Measurements from ENCODE around the gene DDHD1. TPM values are rescaled to one million over a fixed set of nuclear protein-coding genes. Genes with fewer than 3 reads are reported as not detected.
"Not testable (repeated sequence)": the region's sequence is repeated elsewhere in the genome, so short reads cannot be mapped to it uniquely, and the experiment has no call there.

Gene DDHD1
- total RNA-seq, 1 experiment from 2014 or later: 6.1 TPM

DNA sequence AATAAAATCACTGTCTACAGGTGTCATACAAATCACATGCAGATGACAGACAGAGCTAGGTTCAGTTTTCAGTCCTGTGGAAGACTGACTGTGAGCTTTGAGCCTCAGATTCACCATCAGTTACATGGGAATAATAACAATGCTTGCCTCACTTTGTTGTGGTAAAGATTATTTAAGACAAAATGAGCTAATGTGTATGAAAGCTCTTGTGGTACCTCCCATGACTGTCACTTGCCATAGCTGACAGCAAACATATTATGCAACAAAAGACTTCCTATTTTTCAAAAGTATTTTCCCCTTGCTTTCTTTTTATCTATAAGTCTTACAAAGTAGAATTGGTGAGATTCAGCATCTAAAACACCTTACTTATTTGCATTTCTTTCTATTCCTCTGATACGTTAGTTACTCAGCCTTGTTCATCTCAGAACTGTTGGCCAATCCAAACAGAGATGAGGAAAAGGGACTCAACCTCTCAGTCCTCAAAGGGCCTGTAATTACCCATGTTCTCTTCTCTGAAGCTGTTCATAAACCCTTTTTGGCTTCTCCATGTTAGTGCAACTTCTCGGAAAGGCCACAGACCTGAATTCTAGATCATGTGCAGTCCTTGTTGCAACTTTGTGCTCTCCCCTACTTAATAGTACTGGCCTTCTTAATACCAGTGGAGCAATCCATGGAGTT, 8.8 kb upstream of the DDHD1 start:
- in situ Hi-C loops (cut with HindIII; ENCODE audit: low pct_unique_long_range_greater_than_20kb, low sequenced_read_pairs): no loop called here
- DNase-seq (ENCODE audit: low read depth, low spot score): no peak

DNA sequence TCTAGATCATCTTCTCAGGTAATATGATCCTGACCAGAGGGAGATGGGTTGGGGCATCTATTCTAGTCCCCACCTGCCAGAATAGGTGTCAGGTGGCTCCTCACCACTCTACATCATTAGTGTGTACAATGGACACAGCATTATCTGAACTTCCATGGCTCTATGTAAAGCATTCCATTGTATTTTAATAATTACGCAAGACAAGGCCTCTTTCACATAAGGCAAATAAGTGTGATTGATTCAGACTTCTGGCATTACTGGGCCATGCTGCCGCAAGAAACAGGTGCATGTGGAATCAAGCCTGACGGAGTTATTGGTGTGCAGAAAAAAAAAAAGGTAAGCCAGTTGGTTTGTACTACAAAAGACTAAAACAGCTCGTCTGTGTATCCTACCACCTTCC, 3.1 kb upstream of the DDHD1 start:
- no peak for DNase-seq (ENCODE audit: low read depth, low spot score)
- in situ Hi-C loops (cut with HindIII; ENCODE audit: low pct_unique_long_range_greater_than_20kb, low sequenced_read_pairs): no loop called here

DNA sequence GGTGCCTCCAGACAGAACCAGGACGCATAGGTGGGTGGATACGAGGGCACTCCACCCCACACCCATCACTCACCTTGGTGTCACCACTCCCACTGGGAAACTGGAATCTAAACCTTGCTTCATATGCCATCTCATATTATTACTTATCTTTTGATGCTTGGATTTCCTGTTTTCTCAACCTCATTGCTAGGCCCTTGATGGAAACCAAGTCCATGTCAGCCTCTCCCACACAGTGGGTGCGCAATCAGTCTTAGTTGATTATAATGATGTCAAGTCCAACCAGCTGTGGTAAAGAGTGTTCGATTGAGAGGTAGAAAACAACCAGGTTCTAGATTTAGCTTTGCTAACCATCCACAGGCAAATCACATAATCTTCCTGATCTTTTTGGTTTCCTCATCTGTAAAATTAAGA, 584 bp upstream of the DDHD1 start:
- in situ Hi-C loops (cut with HindIII; ENCODE audit: low pct_unique_long_range_greater_than_20kb, low sequenced_read_pairs): no loop called here

DNA sequence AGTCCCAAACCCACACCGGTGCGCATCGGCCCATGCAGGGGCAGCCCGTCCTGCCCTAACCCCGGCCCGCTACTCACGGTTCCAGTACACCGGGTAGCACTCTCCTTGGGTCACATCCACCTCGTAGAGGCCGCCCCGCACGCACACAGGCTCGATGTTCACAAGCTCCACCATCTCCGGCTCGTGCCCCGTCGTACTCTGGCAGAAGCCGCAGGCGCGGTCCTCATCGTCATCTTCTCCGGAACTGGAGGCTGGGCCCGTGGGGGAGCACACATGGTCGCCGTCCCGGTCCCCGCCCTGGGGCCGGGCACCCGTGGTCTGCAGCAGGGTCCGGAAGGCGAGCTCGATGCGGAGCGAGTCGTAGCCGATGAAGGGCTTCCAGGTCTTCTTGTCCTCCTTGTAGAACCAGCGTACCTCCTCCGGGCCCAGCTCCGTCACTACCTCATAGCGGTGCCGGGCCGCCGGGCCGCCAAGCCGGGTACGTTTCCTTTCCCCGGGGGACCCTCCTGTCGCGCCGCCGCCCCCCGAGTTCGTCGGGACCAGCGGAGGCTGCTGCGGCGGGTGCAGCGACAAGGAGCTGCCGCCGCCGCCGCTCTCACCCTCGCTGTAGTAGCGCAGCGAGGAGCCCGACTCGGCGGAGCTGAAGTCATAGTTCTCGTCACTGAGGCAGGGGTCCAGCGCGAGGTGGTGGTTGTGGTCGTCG, 788 bp downstream of the DDHD1 start:
- peak; percentile 13 for DNase-seq (ENCODE audit: low read depth, low spot score)
- in situ Hi-C loops (cut with HindIII; ENCODE audit: low pct_unique_long_range_greater_than_20kb, low sequenced_read_pairs): no loop called here

More for the DNA sequence above, 584 bp upstream of the DDHD1 start:
- DNase-seq (ENCODE audit: low read depth, low spot score): no peak

DNA sequence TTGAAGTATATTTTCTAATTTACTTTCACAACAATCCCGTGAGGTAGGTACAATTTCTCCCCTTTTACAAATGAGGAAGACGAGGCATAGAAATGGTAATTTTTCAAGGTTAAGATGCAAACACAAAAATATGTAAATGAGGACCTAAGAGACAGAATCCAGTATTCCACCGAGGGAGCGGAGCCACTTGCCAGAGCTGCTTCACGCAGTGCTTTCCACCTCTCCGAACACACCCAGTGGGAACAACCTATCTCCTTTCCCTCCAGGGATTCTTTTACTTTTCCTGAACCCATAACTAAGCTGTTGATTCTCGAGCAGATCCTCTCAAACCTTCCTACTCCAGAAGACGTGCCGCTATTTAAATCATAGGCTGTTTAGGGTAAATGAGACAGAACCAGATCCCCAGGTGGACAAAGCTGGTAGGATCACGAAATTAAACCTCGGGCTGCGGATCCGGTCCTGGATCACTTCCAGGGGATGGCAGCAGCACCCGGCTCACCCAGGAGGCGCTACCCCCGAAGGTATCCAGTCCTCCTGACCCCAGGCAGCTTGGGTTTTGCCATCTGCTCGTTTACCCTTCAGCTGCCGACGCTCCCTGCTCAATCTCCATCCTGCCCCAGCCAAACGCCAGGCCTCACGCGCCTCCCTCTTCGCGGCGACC, 1.5 kb downstream of the DDHD1 start:
- peak; percentile 37 for DNase-seq (ENCODE audit: low read depth, low spot score)
- in situ Hi-C loops (cut with HindIII; ENCODE audit: low pct_unique_long_range_greater_than_20kb, low sequenced_read_pairs): no loop called here

DNA sequence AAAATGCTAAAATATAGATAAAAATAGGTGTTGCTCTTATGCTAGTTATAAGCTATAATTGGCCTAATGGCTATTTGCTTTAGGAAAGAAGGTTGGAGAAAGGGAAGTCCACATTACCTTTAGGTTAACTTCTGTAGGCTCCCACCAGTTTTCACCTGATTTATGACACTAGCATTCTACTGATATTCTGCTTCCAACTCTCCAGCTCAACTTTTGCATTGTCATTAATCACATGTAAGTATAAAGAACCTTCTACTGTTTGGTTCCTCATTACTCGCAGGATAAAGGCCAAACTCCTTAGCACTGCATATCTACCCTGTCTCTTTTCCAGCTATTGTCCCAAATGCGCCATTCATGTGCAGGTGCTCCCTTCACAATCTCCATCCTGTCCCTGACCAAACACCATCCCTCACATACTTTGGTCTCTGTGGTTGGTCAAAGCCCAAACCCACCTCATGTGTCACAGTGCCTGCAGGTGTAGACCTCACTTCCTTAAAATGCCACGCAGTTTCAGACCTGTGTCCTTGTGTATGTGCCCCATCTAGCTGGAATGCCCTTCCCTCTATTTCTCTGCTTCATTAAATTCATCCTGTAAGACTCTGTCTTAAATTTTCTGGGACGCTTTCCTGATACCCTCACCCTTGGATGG, 3.3 kb downstream of the DDHD1 start:
- no peak for DNase-seq (ENCODE audit: low read depth, low spot score)
- in situ Hi-C loops (cut with HindIII; ENCODE audit: low pct_unique_long_range_greater_than_20kb, low sequenced_read_pairs): no loop called here

DNA sequence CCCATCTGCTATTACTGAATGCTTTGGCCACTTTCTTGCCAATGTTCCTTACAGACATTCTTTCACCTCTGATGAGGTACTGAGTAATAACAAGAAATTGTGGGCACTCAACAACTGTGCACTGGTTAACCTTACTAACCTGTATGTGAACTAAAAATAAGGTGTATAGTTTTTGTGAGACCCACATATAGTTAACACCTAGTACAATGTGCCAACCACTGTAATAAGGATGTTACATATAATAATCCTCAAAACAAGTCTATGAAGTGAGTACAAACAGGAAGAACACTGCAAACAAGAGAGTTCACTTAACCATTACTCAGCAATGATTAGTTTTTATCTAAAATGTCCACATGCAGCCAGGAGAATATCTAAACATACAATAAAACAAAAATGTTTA, 4.5 kb downstream of the DDHD1 start:
- DNase-seq (ENCODE audit: low read depth, low spot score): no peak
- in situ Hi-C loops (cut with HindIII; ENCODE audit: low pct_unique_long_range_greater_than_20kb, low sequenced_read_pairs): no loop called here

DNA sequence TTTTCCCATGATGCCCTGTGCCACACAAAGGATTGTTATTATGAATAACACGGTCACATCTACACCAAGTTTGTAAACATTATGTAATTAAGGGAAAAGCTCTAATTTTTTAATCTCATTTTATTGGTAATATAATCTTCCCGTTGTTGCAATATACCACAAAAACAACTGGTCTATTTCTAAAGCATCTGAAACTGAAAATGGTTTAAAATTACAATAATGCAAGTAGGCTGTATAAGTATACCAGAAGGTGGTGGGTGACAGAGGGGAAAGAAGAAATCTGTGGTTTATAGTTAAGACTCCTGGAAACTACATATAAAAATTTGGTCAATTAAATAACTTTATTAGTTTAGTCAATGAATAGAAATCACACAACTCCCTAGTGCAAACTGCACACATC, 5.2 kb downstream of the DDHD1 start:
- no peak for DNase-seq (ENCODE audit: low read depth, low spot score)
- in situ Hi-C loops (cut with HindIII; ENCODE audit: low pct_unique_long_range_greater_than_20kb, low sequenced_read_pairs): no loop called here

DNA sequence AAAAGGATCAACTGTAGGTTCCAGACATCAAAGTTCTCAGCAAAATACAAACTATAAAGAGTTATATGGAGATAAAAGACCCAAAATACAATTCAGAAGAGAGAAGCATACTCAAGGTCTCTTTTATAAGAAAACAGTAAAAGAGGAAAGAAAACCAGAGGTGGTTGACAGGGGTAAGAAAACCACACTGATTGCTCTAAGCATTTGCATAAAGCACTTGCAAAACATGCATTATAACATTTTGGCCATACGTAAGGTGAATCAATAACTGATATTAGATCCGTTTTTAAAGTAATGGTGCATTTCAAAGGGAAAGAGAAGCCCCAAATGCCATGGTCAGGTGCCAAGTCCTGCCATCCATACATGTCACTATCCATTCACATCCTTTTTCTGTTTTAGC, 5.9 kb downstream of the DDHD1 start:
- DNase-seq (ENCODE audit: low read depth, low spot score): no peak
- in situ Hi-C loops (cut with HindIII; ENCODE audit: low pct_unique_long_range_greater_than_20kb, low sequenced_read_pairs): no loop called here

DNA sequence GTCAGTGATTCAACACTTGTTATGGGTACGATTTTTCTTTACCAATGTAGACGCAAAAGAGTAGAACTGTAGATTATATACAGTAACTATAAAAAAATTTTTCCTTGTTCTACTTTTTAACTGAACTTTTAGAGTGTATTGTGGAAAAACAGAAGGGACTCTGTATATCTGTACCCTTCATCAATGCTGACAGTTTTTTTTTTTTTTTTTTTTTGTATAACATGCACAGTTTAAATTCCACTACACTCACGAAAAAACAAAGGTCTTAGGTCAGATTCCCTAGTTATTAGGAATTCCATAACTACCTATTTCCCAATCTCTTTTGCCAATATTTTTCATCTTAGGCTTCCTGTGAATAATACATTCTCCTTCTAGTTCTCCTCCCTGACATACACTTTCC, 6.4 kb downstream of the DDHD1 start:
- DNase-seq (ENCODE audit: low read depth, low spot score): no peak
- in situ Hi-C loops (cut with HindIII; ENCODE audit: low pct_unique_long_range_greater_than_20kb, low sequenced_read_pairs): no loop called here

DNA sequence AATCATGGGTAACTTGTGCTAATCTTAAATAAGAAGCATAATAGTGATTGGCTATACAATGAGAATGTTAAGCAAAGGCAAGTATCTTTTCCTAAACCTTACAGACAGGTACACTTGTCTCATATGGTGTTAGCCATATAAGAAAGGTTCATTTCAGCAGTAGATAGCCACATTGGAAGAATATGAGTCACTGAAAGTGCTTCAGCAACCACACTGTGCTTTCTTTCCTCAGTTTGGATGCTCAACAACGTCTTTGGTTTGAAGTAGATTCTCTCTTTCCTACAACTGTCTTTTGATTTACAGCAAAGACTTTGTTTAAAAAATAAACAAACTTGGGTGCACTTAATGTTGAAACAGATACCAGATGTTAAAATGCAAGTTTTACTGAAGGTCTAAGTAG, 8.9 kb downstream of the DDHD1 start:
- in situ Hi-C loops (cut with HindIII; ENCODE audit: low pct_unique_long_range_greater_than_20kb, low sequenced_read_pairs): no loop called here
- no peak for DNase-seq (ENCODE audit: low read depth, low spot score)

DNA sequence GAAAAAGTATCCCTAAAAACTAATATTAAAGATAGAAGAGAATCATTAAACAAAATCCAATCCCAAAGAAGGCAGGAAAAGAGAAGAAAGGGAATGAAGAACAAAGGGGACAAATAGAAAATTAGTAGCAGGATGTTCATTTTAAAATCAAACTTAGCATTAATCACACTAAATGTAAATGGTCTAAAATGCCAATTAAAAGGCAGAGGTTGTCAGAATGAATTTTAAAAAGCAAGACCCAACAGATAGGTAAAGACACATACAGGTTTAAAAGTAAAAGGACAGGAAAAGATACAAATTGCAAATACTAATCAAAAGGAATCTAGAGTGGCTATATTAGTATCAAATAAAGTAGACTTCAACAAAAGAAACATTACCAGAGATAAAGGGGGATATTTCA, 12.5 kb downstream of the DDHD1 start:
- DNase-seq (ENCODE audit: low read depth, low spot score): no peak
- in situ Hi-C loops (cut with HindIII; ENCODE audit: low pct_unique_long_range_greater_than_20kb, low sequenced_read_pairs): no loop called here

DNA sequence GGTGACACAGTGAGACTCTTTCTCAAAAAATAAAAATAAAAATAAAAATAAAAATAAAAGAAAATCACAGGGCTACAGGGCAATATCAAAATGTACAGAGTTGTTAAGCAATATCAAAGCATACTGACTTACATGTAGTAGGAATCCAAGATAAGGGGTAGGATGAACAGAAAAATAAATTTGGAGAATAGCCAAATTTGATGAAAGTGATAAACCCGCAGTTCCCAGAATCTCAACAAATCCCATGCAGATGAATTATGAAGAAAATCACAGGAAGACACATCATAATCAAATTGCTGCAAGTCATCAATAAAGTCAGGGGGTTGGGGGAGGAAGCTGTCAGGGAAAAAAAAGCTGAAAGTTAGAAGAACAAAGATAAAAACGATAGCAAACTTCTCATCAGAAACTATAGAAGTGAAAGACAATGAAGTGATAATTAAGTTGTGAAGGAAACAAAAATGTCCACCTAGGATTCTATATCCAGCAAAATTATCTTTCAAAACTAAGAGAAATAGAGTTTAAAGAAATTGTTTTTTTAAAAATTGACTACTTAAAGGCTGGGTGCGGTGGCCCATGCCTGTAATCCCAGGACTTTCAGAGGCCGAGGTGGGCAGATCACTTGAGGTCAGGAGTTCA, 15.4 kb downstream of the DDHD1 start:
- in situ Hi-C loops (cut with HindIII; ENCODE audit: low pct_unique_long_range_greater_than_20kb, low sequenced_read_pairs): no loop called here
- no peak for DNase-seq (ENCODE audit: low read depth, low spot score)

DNA sequence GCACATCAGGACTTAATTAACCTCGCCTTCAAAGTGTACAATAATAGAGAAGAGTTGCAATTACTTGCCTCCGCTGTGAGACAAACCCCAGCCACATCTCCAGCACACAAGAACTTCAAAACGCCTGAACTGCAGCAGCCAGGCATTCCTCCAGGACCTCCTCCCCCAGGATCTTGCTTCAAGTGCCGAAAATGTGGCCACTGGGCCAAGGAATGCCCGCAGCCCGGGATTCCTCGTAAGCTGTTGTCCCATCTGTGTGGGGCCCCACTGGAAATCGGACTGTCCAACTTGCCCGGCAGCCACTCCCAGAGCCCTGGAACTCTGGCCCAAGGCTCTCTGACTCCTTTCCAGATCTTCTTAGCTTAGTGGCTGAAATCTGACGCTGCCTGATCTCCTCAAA, 22.6 kb downstream of the DDHD1 start:
- DNase-seq (ENCODE audit: low read depth, low spot score); in situ Hi-C loops (cut with HindIII; ENCODE audit: low pct_unique_long_range_greater_than_20kb, low sequenced_read_pairs): not testable (repeated sequence)

DNA sequence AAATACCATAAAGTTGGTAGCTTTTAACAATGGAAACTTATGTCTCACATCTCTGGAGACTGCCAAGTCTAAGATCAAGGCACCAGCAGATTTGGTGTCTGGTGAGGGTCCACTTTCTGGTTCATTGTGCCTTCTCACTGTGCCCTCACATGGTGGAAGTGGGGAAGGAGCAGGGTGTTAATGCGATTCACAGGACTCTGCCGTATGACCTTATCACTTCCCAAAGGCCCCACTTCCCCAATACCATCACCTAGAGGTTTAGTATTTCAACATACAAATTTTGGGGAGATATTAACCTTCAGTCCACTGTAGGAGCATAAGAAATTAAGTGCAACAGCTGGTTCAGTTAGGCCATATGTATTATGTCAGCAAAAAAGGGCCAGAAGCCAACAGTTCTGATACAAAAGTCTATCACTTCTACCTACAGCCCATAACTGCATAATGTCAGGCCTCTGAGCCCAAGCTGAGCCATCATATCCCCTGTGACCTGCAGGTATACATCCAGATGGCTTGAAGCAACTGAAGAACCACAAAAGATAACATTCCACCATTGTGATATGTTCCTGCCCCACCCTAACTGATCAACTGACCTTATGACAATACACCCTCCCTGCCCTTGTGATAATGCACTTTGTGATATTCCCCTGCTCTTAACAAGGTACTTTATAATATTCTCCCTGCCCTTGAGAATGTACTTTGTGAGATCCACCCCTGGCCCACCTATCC, 24.7 kb downstream of the DDHD1 start:
- DNase-seq (ENCODE audit: low read depth, low spot score): no peak
- in situ Hi-C loops (cut with HindIII; ENCODE audit: low pct_unique_long_range_greater_than_20kb, low sequenced_read_pairs): no loop called here

DNA sequence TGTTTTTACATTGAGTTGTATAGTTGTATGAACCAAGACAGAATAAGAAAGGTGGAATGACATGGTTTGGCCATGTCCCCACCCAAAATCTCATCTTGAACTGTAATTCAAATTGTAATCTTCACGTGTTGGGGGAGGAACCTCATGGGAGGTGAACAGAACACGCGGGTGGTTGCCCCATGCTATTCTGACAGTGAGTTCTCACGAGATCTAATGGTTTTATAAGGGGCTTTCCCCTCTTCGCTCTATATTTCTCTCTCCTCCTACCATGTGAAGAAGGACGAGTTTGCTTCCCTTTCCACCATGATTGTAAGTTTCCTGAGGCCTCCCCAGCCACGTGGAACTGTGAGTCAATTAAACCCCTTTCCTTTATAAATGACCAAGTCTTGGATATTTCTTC, 25.3 kb downstream of the DDHD1 start:
- in situ Hi-C loops (cut with HindIII; ENCODE audit: low pct_unique_long_range_greater_than_20kb, low sequenced_read_pairs): no loop called here
- no peak for DNase-seq (ENCODE audit: low read depth, low spot score)

DNA sequence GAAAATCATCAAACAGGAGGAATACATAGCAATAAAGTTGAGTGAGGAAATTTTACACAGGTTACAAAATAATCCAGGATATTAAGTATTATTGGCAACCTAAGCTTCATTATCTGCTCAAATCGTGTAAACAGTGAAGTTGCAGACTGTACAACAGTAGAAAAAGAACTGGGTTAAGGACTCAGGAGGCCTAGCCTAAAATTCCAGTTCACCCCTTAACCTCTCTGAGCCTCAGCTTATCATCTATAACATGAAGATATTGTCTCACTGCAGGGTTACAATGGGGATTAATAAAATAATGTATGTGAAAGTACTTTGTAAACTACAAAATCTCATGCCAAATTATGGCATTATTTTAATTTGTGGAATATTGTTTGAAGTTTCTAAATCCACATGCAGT, 26.0 kb downstream of the DDHD1 start:
- DNase-seq (ENCODE audit: low read depth, low spot score): no peak
- in situ Hi-C loops (cut with HindIII; ENCODE audit: low pct_unique_long_range_greater_than_20kb, low sequenced_read_pairs): no loop called here

Data from SK-MEL-5 (cell line).